ENCODE data around the gene GHRH. TPM values are rescaled to one million over a fixed set of nuclear protein-coding genes. Genes with fewer than 3 reads are reported as not detected.

The GHRH gene
- total RNA-seq, 2 donors from 2014 or later = not detected

GRCh38 chr20:37245216-37246150, 16.1 kb downstream of the GHRH start:
- ATAC-seq = no peak

GRCh38 chr20:37244572-37244957, 17.0 kb downstream of the GHRH start:
- Histone ChIP-seq H3K27me3 (no peaks in the 10 kb centered on the region), H3K4me1 (no peaks in the 10 kb centered on the region), H3K36me3 (replicated peaks in 1 of 2; ENCODE audit: insufficient read depth in 1 of 2, low read depth in 2 of 2) (peaks cover 0 to 25% of the 10 kb centered on the region in 2 donors), H3K9me3 (no peaks in the 10 kb centered on the region), H3K27ac (no peak overlapping the region), H3K4me3 (no peak overlapping the region)
- 67 to 75% methylated on average over 3 to 5 of the region's 5 CpGs for WGBS, 2 donors
- intact Hi-C loops (cut with DNase I) = no loop called here
- DNase-seq (no peak), ATAC-seq (no peak)
- no peak for TF ChIP-seq CTCF (IDR thresholded peaks at IDR 0.05)
- no peak for TF ChIP-seq POLR2A (IDR thresholded peaks at IDR 0.05)

More at GRCh38 chr20:37245216-37246150, 16.1 kb downstream of the GHRH start:
- H3K9me3 ChIP-seq = no peaks in the 10 kb centered on the region
- H3K4me3 ChIP-seq = no peak overlapping the region
- DNase-seq = no peak
- H3K27me3 ChIP-seq = no peaks in the 10 kb centered on the region
- H3K27ac ChIP-seq = no peak overlapping the region
- no peaks in the 10 kb centered on the region for H3K4me1 ChIP-seq
- peaks cover 0 to 17% of the 10 kb centered on the region in 2 donors for H3K36me3 ChIP-seq (replicated peaks in 1 of 2; ENCODE audit: insufficient read depth in 1 of 2, low read depth in 2 of 2)
- 85 to 91% methylated on average over 24 to 25 of the region's 25 CpGs for WGBS, 2 donors
- intact Hi-C loops (cut with DNase I) = no loop called here
- TF ChIP-seq POLR2A (IDR thresholded peaks at IDR 0.05) (no peak), CTCF (IDR thresholded peaks at IDR 0.05) (no peak)

GRCh38 chr20:37243937-37244571, 17.6 kb downstream of the GHRH start:
- peaks cover 0 to 25% of the 10 kb centered on the region in 2 donors for H3K36me3 ChIP-seq (replicated peaks in 1 of 2; ENCODE audit: insufficient read depth in 1 of 2, low read depth in 2 of 2)
- H3K27ac ChIP-seq = no peak overlapping the region
- peaks cover under 1% of the 10 kb centered on the region for H3K4me1 ChIP-seq
- no peak overlapping the region for H3K4me3 ChIP-seq
- no peak for ATAC-seq
- no peak for TF ChIP-seq CTCF (IDR thresholded peaks at IDR 0.05)
- TF ChIP-seq POLR2A (IDR thresholded peaks at IDR 0.05) = no peak
- H3K9me3 ChIP-seq = no peaks in the 10 kb centered on the region
- peak in 3 of 4 donors; percentile 16 to 38 (median 35) for DNase-seq
- intact Hi-C loops (cut with DNase I) = no loop called here
- H3K27me3 ChIP-seq = no peaks in the 10 kb centered on the region
- 69 to 71% methylated on average over 8 of the region's 8 CpGs for WGBS, 2 donors

GRCh38 chr20:37243076-37243936, 18.3 kb downstream of the GHRH start:
- Histone ChIP-seq H3K27me3 (no peaks in the 10 kb centered on the region), H3K9me3 (no peaks in the 10 kb centered on the region), H3K4me1 (peaks cover 5% of the 10 kb centered on the region), H3K36me3 (replicated peaks in 1 of 2; ENCODE audit: insufficient read depth in 1 of 2, low read depth in 2 of 2) (peaks cover 0 to 29% of the 10 kb centered on the region in 2 donors), H3K4me3 (no peak overlapping the region), H3K27ac (no peak overlapping the region)
- no peak for ATAC-seq
- WGBS, 2 donors = 93 to 95% methylated on average over 16 of the region's 16 CpGs
- TF ChIP-seq CTCF (IDR thresholded peaks at IDR 0.05) = no peak
- no peak for TF ChIP-seq POLR2A (IDR thresholded peaks at IDR 0.05)
- intact Hi-C loops (cut with DNase I) = no loop called here
- no peak for DNase-seq
